GM12878 (cell line): ENCODE data around the gene IL23R. TPM values are rescaled to one million over a fixed set of nuclear protein-coding genes. Genes with fewer than 3 reads are reported as not detected.
A peak's percentile ranks its signal among the peaks of the same experiment; 100 is the strongest.

Experiments
- ATAC-seq: fragments of 200-7000 bp; cut with Tn5 transposase; 3 replicates; pipeline ENCODE4 v1.9.1; 2020; ENCODE audit warnings: mild to moderate bottlenecking, moderate library complexity
- BruUV-seq: library from RNA; stranded (reverse); fragments of 400-500 nt; replicated peaks from 2 replicates; lab custom pipeline; 2021; lab: Mats Ljungman, UMichigan
- CTCF ChIA-PET: fragments of 300-600 bp; sonication (Branson Sonifier 250); formaldehyde crosslinking; extraction: SDS; loops from one replicate; lab custom pipeline; 2021; ENCODE audit warnings: inconsistent platforms; lab: Yijun Ruan, JAX
- POLR2A ChIA-PET: fragments of 350-600 bp; formaldehyde crosslinking; extraction: SDS; loops from one replicate; lab custom pipeline; 2021; ENCODE audit warnings: inconsistent platforms; lab: Charles Lee
- RAD21 ChIA-PET: fragments of 300-600 bp; sonication (Branson Sonifier 250); formaldehyde crosslinking; loops from one replicate; lab custom pipeline; 2023; ENCODE audit warnings: antibody characterized with exemption; ENCODE audit not compliant: unreplicated experiment; lab: Charles Lee
- SMC1A ChIA-PET: fragments of 300-600 bp; sonication (Branson Sonifier 250); formaldehyde crosslinking; loops from one replicate; lab custom pipeline; 2023; ENCODE audit not compliant: unreplicated experiment, uncharacterized antibody; lab: Charles Lee
- DNase-seq: peaks from one replicate; pipeline ENCODE4 v3.0.0-alpha.2; 2011; ENCODE audit warnings: low read depth, low spot score
- FAIRE-seq: peaks from 3 replicates; lab custom pipeline; 2011; peaks lifted over from hg19 to GRCh38; lab: Jason Lieb, UNC
- H2AFZ ChIP-seq: 2 replicates; pipeline ENCODE4 v1.6.0; 2011; ENCODE audit warnings: low read depth, low read length, control low read depth; ENCODE audit not compliant: control insufficient read depth
- H3K27ac ChIP-seq: 2 replicates; pipeline ENCODE4 v1.5.1; 2011; ENCODE audit warnings: control low read depth; ENCODE audit not compliant: control insufficient read depth, insufficient read depth
- H3K27me3 ChIP-seq, 2 experiments: replicated peaks in 1 of 2; 2 replicates each; pipeline versions ENCODE4 v1.6.0 to v1.6.1; 2011; ENCODE audit warnings: low read length in 1 of 2; ENCODE audit not compliant: control insufficient read depth in 2 of 2, insufficient read depth in 2 of 2
- H3K36me3 ChIP-seq, 2 experiments: 2 replicates each; pipeline ENCODE4 v1.5.1; 2011; ENCODE audit warnings: low read length in 1 of 2; ENCODE audit not compliant: control insufficient read depth in 2 of 2, insufficient read depth in 2 of 2
- H3K4me1 ChIP-seq: 2 replicates; pipeline ENCODE4 v1.6.1; 2011; ENCODE audit warnings: mild to moderate bottlenecking, low read length, moderate library complexity, mixed read lengths; ENCODE audit not compliant: control insufficient read depth, insufficient read depth
- H3K4me2 ChIP-seq: 2 replicates; pipeline ENCODE4 v1.6.0; 2011; ENCODE audit warnings: control low read depth; ENCODE audit not compliant: control insufficient read depth, insufficient read depth
- H3K4me3 ChIP-seq: fragments of 200-600 bp; sonication (generic); 2 replicates; pipeline ENCODE4 v1.5.1; 2016
- H3K79me2 ChIP-seq: 2 replicates; pipeline ENCODE4 v1.6.0; 2011; ENCODE audit warnings: low read length; ENCODE audit not compliant: control insufficient read depth, insufficient read depth
- H3K9ac ChIP-seq: 2 replicates; pipeline ENCODE4 v1.8.0; 2011; ENCODE audit warnings: low read length, control low read depth, mixed read lengths; ENCODE audit not compliant: control insufficient read depth, insufficient read depth
- H3K9me3 ChIP-seq: replicated peaks from 3 replicates; pipeline ENCODE4 v1.5.1; 2011; ENCODE audit warnings: mild to moderate bottlenecking, low read length; ENCODE audit not compliant: control insufficient read depth, insufficient read depth
- H4K20me1 ChIP-seq: 2 replicates; pipeline ENCODE4 v1.6.0; 2011; ENCODE audit not compliant: control insufficient read depth, insufficient read depth
- CREB1 ChIP-seq: IDR thresholded peaks from 2 replicates; pipeline ENCODE4 v1.6.1; 2012; ENCODE audit warnings: low read depth, mild to moderate bottlenecking, inconsistent platforms
- CUX1 ChIP-seq: IDR thresholded peaks from 2 replicates; pipeline ENCODE4 v1.6.1; 2012; ENCODE audit warnings: improper control_type of control experiment, low read depth, low read length; ENCODE audit not compliant: insufficient replicate concordance
- EED ChIP-seq: sonication (generic); IDR thresholded peaks from 2 replicates; pipeline ENCODE4 v1.6.1; 2016; ENCODE audit warnings: antibody characterized with exemption, low read depth
- GATAD2B ChIP-seq: fragments of 450-650 bp; conservative IDR thresholded peaks from 2 replicates; pipeline ENCODE4 v1.6.1; 2017; ENCODE audit warnings: low read depth, mild to moderate bottlenecking, moderate library complexity
- IRF4 ChIP-seq: IDR thresholded peaks from 2 replicates; pipeline ENCODE4 v1.6.1; 2011; ENCODE audit warnings: low read depth, low read length
- NBN ChIP-seq: fragments of 450-650 bp; IDR thresholded peaks from 2 replicates; pipeline ENCODE4 v1.6.1; 2016
- NR2F1 ChIP-seq: fragments of 450-650 bp; conservative IDR thresholded peaks from 2 replicates; pipeline ENCODE4 v1.6.1; 2017; ENCODE audit warnings: mild to moderate bottlenecking
- RBBP5 ChIP-seq: fragments of 200-600 bp; sonication (generic); conservative IDR thresholded peaks from 2 replicates; pipeline ENCODE4 v1.6.1; 2016
- SREBF1 ChIP-seq: IDR thresholded peaks from 2 replicates; pipeline ENCODE4 v1.6.1; 2012; ENCODE audit warnings: mild to moderate bottlenecking, low read length
- SRF ChIP-seq, 2 experiments: IDR thresholded peaks; 2 replicates each; pipeline ENCODE4 v1.6.1; 2011; ENCODE audit warnings: low read depth in 2 of 2, low read length in 2 of 2, mild to moderate bottlenecking in 1 of 2, moderate library complexity in 1 of 2
- TCF12 ChIP-seq: IDR thresholded peaks from 2 replicates; pipeline ENCODE4 v1.6.1; 2011; ENCODE audit warnings: low read depth, mild to moderate bottlenecking, low read length
- YY1 ChIP-seq: IDR thresholded peaks from 2 replicates; pipeline ENCODE4 v1.6.1; 2011; ENCODE audit warnings: low read depth, mild to moderate bottlenecking, low read length
- ZBTB11 ChIP-seq: fragments of 450-650 bp; formaldehyde crosslinking; IDR thresholded peaks from 2 replicates; pipeline ENCODE4 v1.5.0; 2022; ENCODE audit warnings: mild to moderate bottlenecking, missing genetic modification characterization
- ZBTB33 ChIP-seq: fragments of 450-650 bp; IDR thresholded peaks from 2 replicates; pipeline ENCODE4 v1.6.1; 2017; ENCODE audit warnings: mild to moderate bottlenecking
- in situ Hi-C: fragments of 300-500 bp; cut with MboI; formaldehyde crosslinking; loops from 9 replicates; pipeline ENCODE4 v1.14.3; 2018; ENCODE audit warnings: mixed read lengths
- intact Hi-C: fragments of 100-400 bp; cut with micrococcal nuclease; formaldehyde crosslinking; loops from one replicate; pipeline ENCODE4 v1.14.2; 2022; ENCODE audit not compliant: unreplicated experiment
- polyA plus RNA-seq, 11 experiments: library from polyadenylated mRNA; depleted of rRNA in 4 of 11; unstranded in 6 of 11; stranded (reverse) in 5 of 11; fragments of >200 nt; fragmentation: Nextera tagmentation in 4 of 11; fragmentation: Illumina TruSeq in 1 of 11; extraction: Ambion mirVana in 4 of 11; extraction: Trizol in 1 of 11; gene quantifications; 1 replicate in 1 of 11; 2 replicates in 10 of 11; pipeline versions ENCODE4 v1.2.1 to v1.2.3, GENCODE V29; 2011 to 2016; ENCODE audit warnings: inconsistent platforms in 2 of 11, missing spikeins in 2 of 11, low read depth in 1 of 11
- total RNA-seq, 4 experiments: library from RNA; depleted of rRNA in 3 of 4; stranded (reverse); fragments of >200 nt in 3 of 4; fragmentation: Illumina TruSeq in 1 of 4; extraction: Trizol in 1 of 4; gene quantifications; 2 replicates each; pipeline versions ENCODE4 v1.2.1 to v1.2.3, GENCODE V29; 2013 to 2021

The IL23R gene
- total and polyA plus RNA-seq, 10 of the 15 experiments (the other 5 are each of a cell fraction or from before 2014, with no cell fraction given) = 0.16 to 6.4 (median 0.59) TPM

GRCh38 chr1:67227196-67227595, 60.9 kb downstream of the IL23R start (continued):
- TF ChIP-seq ZBTB11 (CRISPR knock-in tag) (no peak), NBN (no peak), ZBTB33 (no peak), CREB1 (no peak)

- no peak for FAIRE-seq
- no peak for TF ChIP-seq IRF4
- TF ChIP-seq TCF12 = 0 out of 2 replicates have a peak, but pooled peaks have one; percentile 21
- no peak for TF ChIP-seq SREBF1
- no peak for TF ChIP-seq CUX1
- no peak for TF ChIP-seq RBBP5
- TF ChIP-seq GATAD2B = no peak
- no peak for TF ChIP-seq NR2F1
- TF ChIP-seq EED = no peak
- TF ChIP-seq SRF (IDR thresholded peaks at IDR 0.05; ENCODE audit: low read depth in 2 of 2, low read length in 2 of 2) = 0 out of 4 replicates have a peak, but pooled peaks of 1 of the 2 experiments have one; percentile 39
- TF ChIP-seq YY1 = no peak
Observed at GRCh38 chr1:67228791-67229190, 62.5 kb downstream of the IL23R start.

More at GRCh38 chr1:67228791-67229190, 62.5 kb downstream of the IL23R start:
- H3K9ac ChIP-seq = no peak overlapping the region
- no peaks in the 10 kb centered on the region for H3K79me2 ChIP-seq
- DNase-seq = no peak
- no peaks in the 10 kb centered on the region for H4K20me1 ChIP-seq
- no peaks in the 10 kb centered on the region for H3K36me3 ChIP-seq
- ChIA-PET POLR2A (no interaction called here), RAD21 (no interaction called here), CTCF (interaction anchor here (0.6 to 4.7 kb wide), 4 partner anchors 10 to 227 kb away, joined by 3 to 24 read pairs (median 3); no protein-coding TSS in a partner anchor), SMC1A (interaction anchor here (0.7 to 3.4 kb wide), 4 partner anchors 15 to 118 kb away, joined by 3 to 16 read pairs (median 3); no protein-coding TSS in a partner anchor)
- no peak overlapping the region for H2AFZ ChIP-seq
- no peaks in the 10 kb centered on the region; the same call in 2 of the 3 replicates for H3K9me3 ChIP-seq
- H3K4me1 ChIP-seq = no peaks in the 10 kb centered on the region
- peak; percentile 28; the same call in 2 of the 3 replicates for ATAC-seq
- H3K27me3 ChIP-seq = no peaks in the 10 kb centered on the region; a peak in 1 of 4 replicates
- intact Hi-C loops = no loop called here
- BruUV-seq = no TSS peak
- H3K4me2 ChIP-seq = no peak overlapping the region
- in situ Hi-C loops = loop anchor here (5.0 kb wide), 1 partner anchor 274 kb away; no protein-coding TSS in a partner anchor
- no peak overlapping the region for H3K27ac ChIP-seq
- no peak overlapping the region for H3K4me3 ChIP-seq
